Loucy (cell line): ENCODE data around the gene ZNRF1.

ENCODE experiments used
- EZH2phosphoT487 ChIP-seq: fragments of 200-600 bp; IDR thresholded peaks from 2 replicates; pipeline ENCODE4 v1.6.1; 2018; ENCODE audit warnings: antibody characterized with exemption, mild to moderate bottlenecking, moderate library complexity, borderline replicate concordance
- TF ChIP-seq, protein P1 (sequence below): fragments of 200-600 bp; sonication (generic); conservative IDR thresholded peaks from 2 replicates; pipeline ENCODE4 v1.5.1; 2014; ENCODE audit warnings: mild to moderate bottlenecking, antibody characterized with exemption, low read length

DNA sequence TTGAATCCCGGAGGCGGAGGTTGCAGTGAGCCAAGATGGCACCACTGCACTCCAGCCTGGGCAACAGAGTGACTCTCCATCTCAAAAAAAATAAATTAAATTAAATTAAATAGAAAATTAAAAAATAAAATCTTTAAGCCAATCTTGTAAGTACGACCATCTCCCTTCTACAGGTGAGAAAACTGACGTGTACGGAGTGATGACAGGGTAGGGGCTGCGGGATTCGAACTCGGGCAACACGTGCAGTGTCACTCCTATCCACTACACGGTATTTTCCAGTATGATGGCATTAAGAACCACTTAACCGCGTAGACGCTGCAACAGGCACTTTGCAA is 14.7 kb upstream of the ZNRF1 start:
- TF ChIP-seq, protein P1, sequence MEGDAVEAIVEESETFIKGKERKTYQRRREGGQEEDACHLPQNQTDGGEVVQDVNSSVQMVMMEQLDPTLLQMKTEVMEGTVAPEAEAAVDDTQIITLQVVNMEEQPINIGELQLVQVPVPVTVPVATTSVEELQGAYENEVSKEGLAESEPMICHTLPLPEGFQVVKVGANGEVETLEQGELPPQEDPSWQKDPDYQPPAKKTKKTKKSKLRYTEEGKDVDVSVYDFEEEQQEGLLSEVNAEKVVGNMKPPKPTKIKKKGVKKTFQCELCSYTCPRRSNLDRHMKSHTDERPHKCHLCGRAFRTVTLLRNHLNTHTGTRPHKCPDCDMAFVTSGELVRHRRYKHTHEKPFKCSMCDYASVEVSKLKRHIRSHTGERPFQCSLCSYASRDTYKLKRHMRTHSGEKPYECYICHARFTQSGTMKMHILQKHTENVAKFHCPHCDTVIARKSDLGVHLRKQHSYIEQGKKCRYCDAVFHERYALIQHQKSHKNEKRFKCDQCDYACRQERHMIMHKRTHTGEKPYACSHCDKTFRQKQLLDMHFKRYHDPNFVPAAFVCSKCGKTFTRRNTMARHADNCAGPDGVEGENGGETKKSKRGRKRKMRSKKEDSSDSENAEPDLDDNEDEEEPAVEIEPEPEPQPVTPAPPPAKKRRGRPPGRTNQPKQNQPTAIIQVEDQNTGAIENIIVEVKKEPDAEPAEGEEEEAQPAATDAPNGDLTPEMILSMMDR: no peak
- no peak for TF ChIP-seq EZH2phosphoT487
